CD4-positive, alpha-beta T cell treated with Interleukin-10 for 1 hour (primary cell): ENCODE results near the gene MAPRE3.

Experiments used
- DNase-seq: peaks from one replicate; pipeline ENCODE4 v3.0.0-alpha.2; 2020

The MAPRE3 gene

GRCh38 chr2:26951236-26951635 is 19.2 kb upstream of the MAPRE3 start:
- no peak for DNase-seq

GRCh38 chr2:26952374-26952773 is 18.1 kb upstream of the MAPRE3 start:
- no peak for DNase-seq

- DNase-seq, result no peak
Observed at GRCh38 chr2:26954135-26954534, 16.3 kb upstream of the MAPRE3 start.

- no peak for DNase-seq
Observed at GRCh38 chr2:26957041-26957440, 13.4 kb upstream of the MAPRE3 start.

GRCh38 chr2:26957534-26957933 is 12.9 kb upstream of the MAPRE3 start:
- DNase-seq, result no peak

GRCh38 chr2:26959331-26959730 is 11.1 kb upstream of the MAPRE3 start:
- no peak for DNase-seq

GRCh38 chr2:26964446-26965130 is 5.8 kb upstream of the MAPRE3 start:
- DNase-seq, result no peak

GRCh38 chr2:26968001-26968400 is 2.4 kb upstream of the MAPRE3 start:
- DNase-seq, result no peak

- DNase-seq, result no peak
Observed at GRCh38 chr2:26969077-26969844, 1.2 kb upstream of the MAPRE3 start.

- peak; percentile 3 for DNase-seq
Observed at GRCh38 chr2:26970928-26971627, 641 bp downstream of the MAPRE3 start.

GRCh38 chr2:26971911-26972786 is 1.7 kb downstream of the MAPRE3 start:
- no peak for DNase-seq

GRCh38 chr2:26974352-26974751 is 3.9 kb downstream of the MAPRE3 start:
- DNase-seq, result no peak

GRCh38 chr2:26975102-26975501 is 4.7 kb downstream of the MAPRE3 start:
- no peak for DNase-seq

- DNase-seq, result no peak
Observed at GRCh38 chr2:26975656-26976055, 5.2 kb downstream of the MAPRE3 start.

GRCh38 chr2:26976237-26976636 is 5.8 kb downstream of the MAPRE3 start:
- DNase-seq, result no peak

GRCh38 chr2:26977012-26977411 is 6.6 kb downstream of the MAPRE3 start:
- no peak for DNase-seq

- no peak for DNase-seq
Observed at GRCh38 chr2:26978061-26978596, 7.7 kb downstream of the MAPRE3 start.

- no peak for DNase-seq
Observed at GRCh38 chr2:26979741-26980140, 9.3 kb downstream of the MAPRE3 start.

- no peak for DNase-seq
Observed at GRCh38 chr2:26980971-26981370, 10.5 kb downstream of the MAPRE3 start.

GRCh38 chr2:26982102-26982742 is 11.8 kb downstream of the MAPRE3 start:
- peak; percentile 13 for DNase-seq

- DNase-seq, result no peak
Observed at GRCh38 chr2:26983746-26984145, 13.3 kb downstream of the MAPRE3 start.

GRCh38 chr2:26985807-26986206 is 15.4 kb downstream of the MAPRE3 start:
- no peak for DNase-seq
